ENCODE measurements around the gene PRSS2.

- TF ChIP-seq CTCF (IDR thresholded peaks at IDR 0.05; ENCODE audit: poor library complexity) (no peak), EZH2phosphoT487 (IDR thresholded peaks at IDR 0.05; ENCODE audit: low read depth, severe bottlenecking, unreplicated experiment) (no peak)
Observed at GRCh38 chr7:142762104-142762503, 8.7 kb upstream of the PRSS2 start.

Data from hepatocyte (in vitro differentiated cells).